PC-3 (cell line): ENCODE measurements around the gene SLAMF8.

Experiments
- CTCF ChIP-seq: fragments of 300-600 bp; sonication (generic); conservative IDR thresholded peaks from 2 replicates; pipeline ENCODE4 v1.5.1; 2017; ENCODE audit warnings: antibody characterized with exemption, low read depth, mild to moderate bottlenecking, low read length
- EZH2 ChIP-seq: fragments of 300-600 bp; sonication (generic); IDR thresholded peaks from one replicate; pipeline ENCODE4 v1.6.1; 2017; ENCODE audit warnings: antibody characterized with exemption, mild to moderate bottlenecking, low read length; ENCODE audit not compliant: unreplicated experiment

GRCh38 chr1:159828581-159829272, 2.1 kb downstream of the SLAMF8 start:
- TF ChIP-seq CTCF (no peak), EZH2 (no peak)
